HCT116 (cell line): ENCODE data around the gene TSPOAP1. TPM values are rescaled to one million over a fixed set of nuclear protein-coding genes. Genes with fewer than 3 reads are reported as not detected.
A peak's percentile ranks its signal among the peaks of the same experiment; 100 is the strongest.

Source experiments
- ATAC-seq: fragments of 200-7000 bp; cut with Tn5 transposase; 2 replicates; pipeline ENCODE4 v1.9.1; 2020; ENCODE audit warnings: mild to moderate bottlenecking, moderate library complexity
- BruUV-seq: library from RNA; stranded (reverse); fragments of 400-500 nt; replicated peaks from 2 replicates; lab custom pipeline; 2021; lab: Mats Ljungman, UMichigan
- CTCF ChIA-PET: fragments of 300-600 bp; sonication (Branson Sonifier 250); formaldehyde crosslinking; loops from one replicate; lab custom pipeline; 2021; ENCODE audit warnings: antibody characterized with exemption; lab: Charles Lee
- POLR2A ChIA-PET: fragments of 300-600, 350-600 bp; sonication (Branson Sonifier 250); formaldehyde crosslinking; loops from one replicate; lab custom pipeline; 2021; ENCODE audit warnings: antibody characterized with exemption; lab: Charles Lee
- RAD21 ChIA-PET, 2 experiments: fragments of 300-600 bp; sonication (Branson Sonifier 250); formaldehyde crosslinking; loops; one replicate each; lab custom pipeline; 2023; ENCODE audit warnings: low total read pairs in 2 of 2; ENCODE audit not compliant: uncharacterized antibody in 2 of 2, unreplicated experiment in 2 of 2, low non-redundant PET in 1 of 2; lab: Charles Lee
- DNase-seq: peaks from one replicate; pipeline ENCODE4 v3.0.0-alpha.2; 2010; ENCODE audit warnings: low read depth, low spot score
- H2AFZ ChIP-seq: fragments of 200-600 bp; shearing (Covaris generic), sonication (generic); 2 replicates; pipeline ENCODE4 v1.6.1; 2017; ENCODE audit warnings: low read depth, mixed run types, mixed read lengths, antibody characterized with exemption, low read length; ENCODE audit not compliant: poor library complexity, severe bottlenecking
- H3K27ac ChIP-seq: 2 replicates; pipeline ENCODE4 v1.5.1; 2012; ENCODE audit warnings: low read depth, low read length
- H3K27me3 ChIP-seq: fragments of 200-600 bp; sonication (generic); 2 replicates; pipeline ENCODE4 v1.6.1; 2016; ENCODE audit warnings: mixed run types, low read length, mixed read lengths; ENCODE audit not compliant: insufficient read depth
- H3K36me3 ChIP-seq, 2 experiments: fragments of 200-500 bp in 1 of 2; fragments of 200-600 bp in 1 of 2; sonication (Bioruptor generic) in 1 of 2; sonication (generic) in 1 of 2; 2 replicates each; pipeline versions ENCODE4 v1.5.1 to v1.6.1; 2014 to 2016; ENCODE audit warnings: low read length in 2 of 2, inconsistent platforms in 1 of 2, mixed read lengths in 1 of 2, mixed run types in 1 of 2; ENCODE audit not compliant: insufficient read depth in 2 of 2, control insufficient read depth in 1 of 2
- H3K4me1 ChIP-seq, 2 experiments: fragments of 200-600 bp in 1 of 2; sonication (generic) in 1 of 2; 2 replicates each; pipeline versions ENCODE4 v1.5.1 to v1.6.1; 2012 to 2017; ENCODE audit warnings: low read length in 2 of 2, inconsistent platforms in 1 of 2, mild to moderate bottlenecking in 1 of 2, mixed read lengths in 1 of 2, mixed run types in 1 of 2, moderate library complexity in 1 of 2; ENCODE audit not compliant: insufficient read depth in 2 of 2, control insufficient read depth in 1 of 2
- H3K4me2 ChIP-seq: fragments of 200-600 bp; sonication (generic); 2 replicates; pipeline ENCODE4 v1.6.1; 2017; ENCODE audit warnings: mixed run types, low read length, mixed read lengths
- H3K4me3 ChIP-seq, 2 experiments: fragments of 200-600 bp in 1 of 2; sonication (generic) in 1 of 2; replicated peaks in 1 of 2; 2 replicates each; pipeline ENCODE4 v1.5.1; 2011 to 2016; ENCODE audit warnings: low read length in 2 of 2, control low read depth in 1 of 2, low read depth in 1 of 2, mild to moderate bottlenecking in 1 of 2, mixed read lengths in 1 of 2, mixed run types in 1 of 2
- H3K79me2 ChIP-seq: fragments of 200-600 bp; sonication (generic); 2 replicates; pipeline ENCODE4 v1.6.1; 2017; ENCODE audit warnings: mild to moderate bottlenecking, mixed run types, low read length, moderate library complexity, mixed read lengths; ENCODE audit not compliant: insufficient read depth
- H3K9ac ChIP-seq: fragments of 200-600 bp; sonication (generic); 2 replicates; pipeline ENCODE4 v1.6.1; 2016; ENCODE audit warnings: low read length, mixed read lengths
- H3K9me2 ChIP-seq: fragments of 200-600 bp; sonication (generic), shearing (Covaris generic); 2 replicates; pipeline ENCODE4 v1.6.1; 2017; ENCODE audit warnings: mixed run types, mild to moderate bottlenecking, moderate library complexity; ENCODE audit not compliant: insufficient read depth
- H3K9me3 ChIP-seq, 2 experiments: fragments of 200-500 bp in 1 of 2; fragments of 200-600 bp in 1 of 2; sonication (Bioruptor generic) in 1 of 2; sonication (generic) in 1 of 2; 2 replicates each; pipeline ENCODE4 v1.6.1; 2014 to 2017; ENCODE audit warnings: low read length in 2 of 2, mixed read lengths in 2 of 2, inconsistent platforms in 1 of 2, low read depth in 1 of 2, mild to moderate bottlenecking in 1 of 2, mixed run types in 1 of 2, moderate library complexity in 1 of 2; ENCODE audit not compliant: control insufficient read depth in 1 of 2, insufficient read depth in 1 of 2
- H4K20me1 ChIP-seq: fragments of 200-600 bp; sonication (generic), shearing (Covaris generic); 2 replicates; pipeline ENCODE4 v1.6.1; 2017; ENCODE audit warnings: mixed run types, mild to moderate bottlenecking, moderate library complexity; ENCODE audit not compliant: insufficient read depth
- POLR2A ChIP-seq: IDR thresholded peaks from 2 replicates; pipeline ENCODE4 v1.7.0; 2011; ENCODE audit warnings: borderline replicate concordance; ENCODE audit not compliant: insufficient read depth, insufficient read length; ENCODE audit errors: extremely low read depth
- SRF ChIP-seq: IDR thresholded peaks from 2 replicates; pipeline ENCODE4 v1.6.1; 2012; ENCODE audit warnings: low read depth
- intact Hi-C: fragments of 100-400 bp; cut with micrococcal nuclease; formaldehyde crosslinking; loops from 2 replicates; pipeline ENCODE4 v1.10.0; 2022
- total RNA-seq: library from RNA; stranded (reverse); gene quantifications from one replicate; pipeline ENCODE4 v1.2.1, GENCODE V29; 2021; ENCODE audit not compliant: unreplicated experiment
- TF ChIP-seq, protein P1 (sequence below): IDR thresholded peaks from 2 replicates; pipeline ENCODE4 v1.6.1; 2011; ENCODE audit warnings: mild to moderate bottlenecking, low read length, moderate library complexity; ENCODE audit not compliant: insufficient replicate concordance; ENCODE audit errors: extremely low read depth
- TF ChIP-seq, protein P2 (sequence below): IDR thresholded peaks from 2 replicates; pipeline ENCODE4 v1.6.1; 2012

The TSPOAP1 gene
- total RNA-seq, 1 experiment from 2014 or later, result 0.27 TPM

DNA sequence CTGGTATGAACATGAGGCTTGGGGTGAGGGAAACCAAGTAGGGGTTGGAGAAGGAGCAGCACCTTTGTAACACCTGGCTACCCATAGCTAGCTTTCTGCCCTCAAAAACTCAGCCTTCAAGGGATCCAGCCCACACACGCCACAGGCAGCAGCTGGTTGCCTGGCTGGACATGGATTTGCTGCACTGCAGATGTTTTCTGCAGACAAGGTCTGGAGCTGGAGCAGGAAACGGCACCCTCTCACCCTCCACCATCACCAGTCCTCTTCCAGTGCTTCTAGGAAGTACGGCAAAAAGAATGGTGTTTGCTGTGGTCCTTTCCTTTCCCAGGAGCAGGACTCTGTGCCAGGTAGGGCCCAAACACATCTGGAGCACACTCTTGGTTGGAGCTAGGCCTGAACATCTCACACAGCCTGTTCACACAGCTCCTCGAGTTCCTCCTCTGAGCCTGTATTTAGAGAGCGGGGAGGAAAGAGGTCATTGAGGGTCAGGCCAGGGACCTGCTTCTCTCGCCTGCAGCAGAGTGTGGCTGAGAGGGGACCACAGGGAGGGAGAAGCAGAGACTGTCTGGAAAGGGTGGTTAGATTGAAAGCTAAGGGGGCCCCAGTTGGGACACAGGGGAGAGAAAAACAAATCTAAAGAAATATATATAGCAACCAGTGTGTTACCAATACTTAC, 26.1 kb upstream of the TSPOAP1 start (continued):
- TF ChIP-seq, protein P1, sequence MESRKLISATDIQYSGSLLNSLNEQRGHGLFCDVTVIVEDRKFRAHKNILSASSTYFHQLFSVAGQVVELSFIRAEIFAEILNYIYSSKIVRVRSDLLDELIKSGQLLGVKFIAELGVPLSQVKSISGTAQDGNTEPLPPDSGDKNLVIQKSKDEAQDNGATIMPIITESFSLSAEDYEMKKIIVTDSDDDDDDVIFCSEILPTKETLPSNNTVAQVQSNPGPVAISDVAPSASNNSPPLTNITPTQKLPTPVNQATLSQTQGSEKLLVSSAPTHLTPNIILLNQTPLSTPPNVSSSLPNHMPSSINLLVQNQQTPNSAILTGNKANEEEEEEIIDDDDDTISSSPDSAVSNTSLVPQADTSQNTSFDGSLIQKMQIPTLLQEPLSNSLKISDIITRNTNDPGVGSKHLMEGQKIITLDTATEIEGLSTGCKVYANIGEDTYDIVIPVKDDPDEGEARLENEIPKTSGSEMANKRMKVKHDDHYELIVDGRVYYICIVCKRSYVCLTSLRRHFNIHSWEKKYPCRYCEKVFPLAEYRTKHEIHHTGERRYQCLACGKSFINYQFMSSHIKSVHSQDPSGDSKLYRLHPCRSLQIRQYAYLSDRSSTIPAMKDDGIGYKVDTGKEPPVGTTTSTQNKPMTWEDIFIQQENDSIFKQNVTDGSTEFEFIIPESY, result no peak
- TF ChIP-seq, protein P2, sequence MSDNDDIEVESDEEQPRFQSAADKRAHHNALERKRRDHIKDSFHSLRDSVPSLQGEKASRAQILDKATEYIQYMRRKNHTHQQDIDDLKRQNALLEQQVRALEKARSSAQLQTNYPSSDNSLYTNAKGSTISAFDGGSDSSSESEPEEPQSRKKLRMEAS, result no peak
- TF ChIP-seq, all 23 proteins: peak for 0

DNA sequence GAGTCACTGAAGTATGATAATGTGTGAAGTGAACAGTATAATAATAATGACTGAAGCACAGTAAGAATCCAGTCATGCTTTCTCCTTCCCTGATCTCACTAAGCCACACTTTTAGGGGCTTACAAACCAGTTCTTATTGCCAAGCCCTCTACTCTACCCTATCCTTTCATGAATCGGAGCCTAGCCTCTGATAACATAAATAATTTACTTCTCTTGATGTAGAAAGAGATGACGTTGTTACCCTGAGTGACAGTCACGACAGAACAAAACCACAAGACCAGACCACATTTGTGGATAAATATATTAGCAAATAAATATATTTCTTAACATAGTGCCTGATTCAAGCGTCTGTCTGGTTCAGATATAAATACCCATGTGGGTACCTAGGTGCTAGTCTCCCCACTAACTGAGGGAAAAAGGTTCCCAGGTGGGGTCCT, 24.8 kb upstream of the TSPOAP1 start:
- Histone ChIP-seq H2AFZ (no peak overlapping the region), H4K20me1 (no peaks in the 10 kb centered on the region), H3K27ac (peak overlapping the region; percentile 73), H3K4me2 (peak overlapping the region; percentile 78), H3K4me1 (peaks cover 16 to 22% of the 10 kb centered on the region in 2 experiments), H3K36me3 (peaks cover 34 to 51% of the 10 kb centered on the region in 2 experiments; a peak in 3 of 4 replicates), H3K4me3 (peak overlapping the region; percentile 61 to 79), H3K27me3 (no peaks in the 10 kb centered on the region)
- intact Hi-C loops, result no loop called here
- no peak for DNase-seq
- POLR2A ChIA-PET, result interaction anchor here (1.1 to 2.4 kb wide), 6 partner anchors 9 to 115 kb away, joined by 3 to 13 read pairs (median 4); partner anchors contain the start of gene RNF43
- TF ChIP-seq SRF (no peak), POLR2A (no peak)
- TF ChIP-seq, protein P2, result no peak
- TF ChIP-seq, all 23 proteins: peak for 0
- peaks cover 32% of the 10 kb centered on the region for H3K79me2 ChIP-seq
- no peaks in the 10 kb centered on the region for H3K9me2 ChIP-seq
- no peak for ATAC-seq
- ChIA-PET CTCF (interaction anchor here (2.3 kb wide), 1 partner anchor 64 kb away, joined by 20 read pairs; the partner anchor contains the start of gene RNF43), RAD21 (interaction anchor here (0.6 to 1.8 kb wide), 2 partner anchors 64 to 82 kb away, joined by 4 to 16 read pairs; partner anchors contain the start of gene RNF43 (in 1 of the 2))
- H3K9me3 ChIP-seq, result no peaks in the 10 kb centered on the region
- no TSS peak for BruUV-seq
- peak overlapping the region; percentile 80 for H3K9ac ChIP-seq
